OCI-LY1 (cell line): Measurements from ENCODE around the gene MEIS1.

ENCODE experiments used
- EZH2 ChIP-seq: fragments of 200-600 bp; sonication (generic), shearing (Covaris generic); IDR thresholded peaks from 2 replicates; pipeline ENCODE4 v1.8.0; 2017; ENCODE audit warnings: borderline replicate concordance, mixed run types, mild to moderate bottlenecking, antibody characterized with exemption, low read length, moderate library complexity, mixed read lengths
- TF ChIP-seq, protein P1 (sequence below): fragments of 200-600 bp; sonication (generic), shearing (Covaris generic); IDR thresholded peaks from 2 replicates; pipeline ENCODE4 v1.5.1; 2017; ENCODE audit warnings: mild to moderate bottlenecking, antibody characterized with exemption, low read length, moderate library complexity, mixed read lengths

DNA sequence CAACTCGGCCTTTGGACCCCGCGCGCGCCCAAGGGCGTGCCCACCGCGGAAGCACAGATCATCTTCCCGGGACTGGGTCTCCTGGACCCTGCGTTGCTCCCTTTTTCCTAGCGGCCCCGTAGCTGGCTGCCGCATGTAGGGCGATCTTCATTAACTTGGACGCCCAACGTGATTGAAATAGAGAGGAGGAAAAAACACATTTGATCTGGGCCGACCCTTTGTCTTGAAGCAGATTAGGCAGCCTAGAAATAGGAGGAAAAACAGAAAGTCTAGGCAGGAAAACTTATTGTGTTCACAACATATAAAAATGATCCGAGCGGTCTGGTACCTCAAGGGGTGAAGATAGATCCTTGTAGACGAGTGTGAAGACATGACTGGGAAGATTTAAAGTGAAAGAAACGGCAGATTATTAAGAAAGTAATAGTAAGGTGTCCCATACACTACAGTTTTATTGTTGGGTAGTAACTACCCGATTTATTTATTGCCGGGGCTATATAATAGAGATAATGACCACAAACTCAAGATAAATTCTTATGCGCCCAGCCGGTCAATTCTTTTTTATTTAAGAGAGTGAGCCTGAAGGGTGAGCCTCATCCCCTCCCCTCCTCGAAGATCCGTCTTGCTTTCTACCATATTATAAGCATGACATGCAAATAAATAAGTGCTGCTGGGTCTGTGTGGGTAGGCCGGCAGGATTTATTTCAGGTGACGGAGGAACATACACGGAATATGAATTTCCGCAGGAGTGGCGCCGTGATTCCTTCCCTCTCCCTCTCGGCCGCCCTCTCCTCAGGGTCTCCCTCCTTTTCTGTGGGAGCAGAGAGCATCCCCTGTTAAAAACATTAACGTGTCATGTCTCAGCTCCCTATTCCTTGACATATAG lies 147.4 kb downstream of the MEIS1 start:
- TF ChIP-seq, protein P1, sequence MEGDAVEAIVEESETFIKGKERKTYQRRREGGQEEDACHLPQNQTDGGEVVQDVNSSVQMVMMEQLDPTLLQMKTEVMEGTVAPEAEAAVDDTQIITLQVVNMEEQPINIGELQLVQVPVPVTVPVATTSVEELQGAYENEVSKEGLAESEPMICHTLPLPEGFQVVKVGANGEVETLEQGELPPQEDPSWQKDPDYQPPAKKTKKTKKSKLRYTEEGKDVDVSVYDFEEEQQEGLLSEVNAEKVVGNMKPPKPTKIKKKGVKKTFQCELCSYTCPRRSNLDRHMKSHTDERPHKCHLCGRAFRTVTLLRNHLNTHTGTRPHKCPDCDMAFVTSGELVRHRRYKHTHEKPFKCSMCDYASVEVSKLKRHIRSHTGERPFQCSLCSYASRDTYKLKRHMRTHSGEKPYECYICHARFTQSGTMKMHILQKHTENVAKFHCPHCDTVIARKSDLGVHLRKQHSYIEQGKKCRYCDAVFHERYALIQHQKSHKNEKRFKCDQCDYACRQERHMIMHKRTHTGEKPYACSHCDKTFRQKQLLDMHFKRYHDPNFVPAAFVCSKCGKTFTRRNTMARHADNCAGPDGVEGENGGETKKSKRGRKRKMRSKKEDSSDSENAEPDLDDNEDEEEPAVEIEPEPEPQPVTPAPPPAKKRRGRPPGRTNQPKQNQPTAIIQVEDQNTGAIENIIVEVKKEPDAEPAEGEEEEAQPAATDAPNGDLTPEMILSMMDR = no peak
- TF ChIP-seq EZH2 = no peak
